HG03060 (cell line): ENCODE measurements around the gene KRTAP20-1.

Experiments
- ATAC-seq: cut with Tn5 transposase; IDR thresholded peaks from one replicate; pipeline ENCODE4 v1.9.1; 2021; ENCODE audit warnings: low read depth, moderate number of reproducible peaks; ENCODE audit not compliant: unreplicated experiment

The KRTAP20-1 gene

GRCh38 chr21:30616125-30616524 is at the start of gene KRTAP20-1:
Gene KRTAP20-1 (plus strand): TSS chr21:30616425. CDS start chr21:30616455, 30 bp downstream.
- ATAC-seq = no peak

- ATAC-seq = no peak
Measured at GRCh38 chr21:30567617-30568016, 48.6 kb upstream of the KRTAP20-1 start.

GRCh38 chr21:30577766-30578165 is 38.5 kb upstream of the KRTAP20-1 start:
- no peak for ATAC-seq

- no peak for ATAC-seq
Measured at GRCh38 chr21:30579346-30579745, 36.9 kb upstream of the KRTAP20-1 start.

- no peak for ATAC-seq
Measured at GRCh38 chr21:30580132-30580531, 36.1 kb upstream of the KRTAP20-1 start.

- ATAC-seq = no peak
Measured at GRCh38 chr21:30582870-30583269, 33.4 kb upstream of the KRTAP20-1 start.

- ATAC-seq = no peak
Measured at GRCh38 chr21:30590297-30590696, 25.9 kb upstream of the KRTAP20-1 start, which contains the start of gene KRTAP22-2. Gene KRTAP22-2 (minus strand): TSS chr21:30590397.

- no peak for ATAC-seq
Measured at GRCh38 chr21:30592140-30592539, 24.1 kb upstream of the KRTAP20-1 start, which contains the start of gene KRTAP6-3. Gene KRTAP6-3 (plus strand): TSS chr21:30592440. CDS start chr21:30592446, 6 bp downstream.

GRCh38 chr21:30598802-30599201 is 17.4 kb upstream of the KRTAP20-1 start, which contains the start of gene KRTAP6-2:
Gene KRTAP6-2 (minus strand): TSS chr21:30598902. CDS start chr21:30598874, 28 bp downstream.
- ATAC-seq = no peak

GRCh38 chr21:30600787-30601186 is 15.4 kb upstream of the KRTAP20-1 start, which contains the start of gene KRTAP22-1:
Gene KRTAP22-1 (plus strand): TSS chr21:30601087.
- no peak for ATAC-seq

GRCh38 chr21:30605968-30606367 is 10.3 kb upstream of the KRTAP20-1 start:
- ATAC-seq = no peak

GRCh38 chr21:30612132-30612531 is 4.1 kb upstream of the KRTAP20-1 start:
- ATAC-seq = no peak

- ATAC-seq = no peak
Measured at GRCh38 chr21:30613836-30614235, 2.4 kb upstream of the KRTAP20-1 start, which contains the start of gene KRTAP6-1. Gene KRTAP6-1 (minus strand): TSS chr21:30613930. CDS start chr21:30613904, 26 bp downstream.

- no peak for ATAC-seq
Measured at GRCh38 chr21:30615199-30615598, 1.0 kb upstream of the KRTAP20-1 start.

GRCh38 chr21:30620080-30620479 is 3.9 kb downstream of the KRTAP20-1 start:
- no peak for ATAC-seq

GRCh38 chr21:30620522-30620921 is 4.3 kb downstream of the KRTAP20-1 start, which contains the start of gene KRTAP20-4:
Gene KRTAP20-4 (plus strand): TSS chr21:30620627.
- no peak for ATAC-seq

GRCh38 chr21:30623362-30623761 is 7.1 kb downstream of the KRTAP20-1 start:
- no peak for ATAC-seq

GRCh38 chr21:30625449-30626165 is 9.4 kb downstream of the KRTAP20-1 start:
- no peak for ATAC-seq

GRCh38 chr21:30628109-30628508 is 11.9 kb downstream of the KRTAP20-1 start:
- ATAC-seq = no peak

- no peak for ATAC-seq
Measured at GRCh38 chr21:30629200-30629599, 13.0 kb downstream of the KRTAP20-1 start.

- no peak for ATAC-seq
Measured at GRCh38 chr21:30634906-30635305, 18.7 kb downstream of the KRTAP20-1 start, which contains the start of gene KRTAP20-2. Gene KRTAP20-2 (plus strand): TSS chr21:30635206. CDS start chr21:30635264, 58 bp downstream.

- no peak for ATAC-seq
Measured at GRCh38 chr21:30638686-30639085, 22.5 kb downstream of the KRTAP20-1 start.
